Measurements from ENCODE around the gene ADAMTSL1.

The ADAMTSL1 gene

DNA sequence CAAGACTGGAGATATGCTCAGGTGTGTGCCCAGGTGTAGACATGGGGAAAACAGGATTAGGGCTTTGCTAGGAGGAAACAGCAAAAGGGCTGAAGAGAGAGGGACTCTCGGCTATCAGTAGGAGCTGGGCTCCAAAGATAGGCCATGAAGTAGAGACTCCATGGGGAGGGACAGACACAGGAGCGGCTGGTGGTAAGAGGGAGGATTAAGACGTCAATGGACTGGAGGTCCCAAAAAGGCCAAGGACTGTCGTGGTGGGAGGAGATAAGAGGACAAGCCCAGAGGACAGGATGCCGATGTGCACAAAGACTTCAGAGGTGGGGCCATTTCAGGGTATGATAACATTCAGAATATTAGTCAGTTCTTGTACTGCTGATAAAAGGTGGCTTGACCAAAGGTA, 466.0 kb downstream of the ADAMTSL1 start:
- in situ Hi-C loops (cut with HindIII; ENCODE audit: low pct_ligation_motif_present, low pct_unique_long_range_greater_than_20kb, low sequenced_read_pairs) = no loop called here
- no peak for DNase-seq

DNA sequence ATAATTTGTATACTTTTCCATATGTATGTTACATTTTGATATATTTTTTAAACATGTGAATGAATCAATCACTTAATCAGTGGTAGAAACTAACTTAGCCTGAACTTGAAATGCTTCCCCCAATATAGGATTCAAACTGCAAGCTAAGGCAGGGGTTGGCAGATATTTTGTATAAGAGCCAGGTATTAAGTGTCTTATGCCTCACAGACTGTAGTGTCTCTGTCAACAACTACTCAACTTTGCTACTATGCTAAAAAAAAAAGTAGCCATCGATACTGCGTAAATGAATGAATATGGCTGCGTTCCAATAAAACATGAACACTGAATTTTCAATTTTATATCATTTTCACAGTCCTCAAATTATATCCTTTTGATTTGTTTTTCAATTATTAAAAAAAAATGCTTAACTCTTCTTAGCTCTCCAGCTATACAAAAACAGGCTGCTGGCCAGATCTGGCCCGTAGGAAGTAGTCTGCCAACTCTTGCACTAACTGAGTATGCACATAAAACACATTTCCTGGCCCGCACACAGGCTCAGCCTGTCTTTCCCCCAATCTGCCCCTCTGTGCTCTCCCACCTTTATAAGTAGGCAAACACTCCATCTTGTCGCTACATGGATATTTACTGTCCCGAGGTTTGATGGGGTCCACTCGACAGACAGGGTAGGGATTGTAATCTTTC, 467.2 kb downstream of the ADAMTSL1 start:
- in situ Hi-C loops (cut with HindIII; ENCODE audit: low pct_ligation_motif_present, low pct_unique_long_range_greater_than_20kb, low sequenced_read_pairs) = no loop called here
- no peak for DNase-seq

DNA sequence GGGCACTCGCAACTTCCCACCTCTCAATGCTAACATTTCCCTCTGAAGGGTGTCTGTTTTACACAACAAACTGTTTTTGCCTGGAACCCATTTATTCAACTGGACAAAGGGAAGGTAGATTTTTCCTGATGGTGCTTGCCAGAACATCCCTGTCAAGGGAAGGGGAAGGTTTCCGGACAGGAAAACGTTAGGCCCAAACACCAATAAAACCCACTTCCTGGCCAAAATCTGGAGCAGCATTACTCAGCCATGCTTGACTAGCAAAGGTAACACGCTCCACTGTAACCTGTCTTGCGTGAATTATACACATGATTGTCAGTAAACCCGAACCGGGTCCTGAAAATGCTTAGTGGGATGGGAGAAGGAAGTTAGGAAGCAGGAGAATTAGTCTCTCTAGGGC, 468.8 kb downstream of the ADAMTSL1 start:
- in situ Hi-C loops (cut with HindIII; ENCODE audit: low pct_ligation_motif_present, low pct_unique_long_range_greater_than_20kb, low sequenced_read_pairs) = no loop called here
- no peak for DNase-seq

DNA sequence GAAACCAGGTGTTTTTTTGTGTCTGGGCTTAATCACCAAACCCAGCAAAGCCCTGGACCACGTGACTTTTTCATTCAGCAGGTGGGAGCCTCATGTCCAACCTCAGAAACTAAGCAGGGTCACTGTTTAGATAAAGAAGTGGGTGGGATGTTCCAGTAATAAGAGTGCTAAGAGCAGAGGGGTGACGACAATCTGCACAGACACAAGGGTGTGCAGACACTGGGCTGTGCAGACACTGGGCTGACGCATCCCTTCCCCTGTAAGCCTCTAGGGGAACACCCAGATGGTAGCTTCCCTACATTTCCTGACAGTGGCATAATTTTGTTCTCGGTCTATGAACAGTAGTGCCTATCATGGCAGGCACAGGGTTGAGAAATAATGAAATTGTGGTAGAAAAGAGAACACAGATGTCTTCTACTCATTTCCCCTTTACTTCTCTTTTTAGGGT, 474.0 kb downstream of the ADAMTSL1 start:
- DNase-seq = no peak
- in situ Hi-C loops (cut with HindIII; ENCODE audit: low pct_ligation_motif_present, low pct_unique_long_range_greater_than_20kb, low sequenced_read_pairs) = no loop called here

DNA sequence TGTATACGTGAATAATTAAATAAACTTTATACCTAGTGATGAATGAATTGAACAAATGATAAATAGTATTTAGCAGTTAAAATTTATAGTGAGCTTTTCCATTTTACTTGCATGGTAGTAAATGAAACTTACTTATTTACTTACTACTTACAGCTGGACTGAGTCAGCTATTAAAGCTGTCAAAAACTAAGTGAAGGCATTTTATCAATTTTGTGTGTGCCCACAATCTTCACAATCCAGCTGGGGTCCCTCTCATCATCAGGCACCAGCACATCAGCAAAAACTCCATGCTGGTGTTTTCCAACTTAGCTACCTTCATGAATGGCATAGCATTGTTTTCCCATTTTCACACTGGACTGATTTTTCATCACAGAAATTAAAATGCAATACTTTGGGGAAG, 478.0 kb downstream of the ADAMTSL1 start:
- no peak for DNase-seq
- in situ Hi-C loops (cut with HindIII; ENCODE audit: low pct_ligation_motif_present, low pct_unique_long_range_greater_than_20kb, low sequenced_read_pairs) = no loop called here

DNA sequence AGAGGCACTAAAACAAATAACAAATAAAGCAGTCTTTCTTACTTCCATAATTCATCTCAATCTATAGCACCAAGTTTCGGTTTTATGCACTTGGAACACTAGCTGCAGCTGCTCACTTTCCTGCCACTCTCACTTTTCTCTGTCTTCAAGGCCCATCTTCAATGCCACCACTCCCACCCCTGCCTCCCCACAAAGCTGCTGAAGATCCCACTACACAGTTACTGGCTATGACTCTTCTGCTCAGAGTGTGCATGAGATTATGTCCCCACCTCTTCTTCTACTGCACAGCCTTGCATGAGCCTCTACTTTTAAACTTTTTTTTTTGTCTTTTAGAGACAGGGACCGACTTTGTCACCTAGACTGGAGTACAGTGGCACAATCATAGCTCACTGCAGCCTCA, 481.7 kb downstream of the ADAMTSL1 start:
- in situ Hi-C loops (cut with HindIII; ENCODE audit: low pct_ligation_motif_present, low pct_unique_long_range_greater_than_20kb, low sequenced_read_pairs) = no loop called here
- DNase-seq = no peak

Data from ACHN (cell line).